Measurements from ENCODE around the gene OR52N2. TPM values are rescaled to one million over a fixed set of nuclear protein-coding genes. Genes with fewer than 3 reads are reported as not detected.

Gene OR52N2
- polyA plus RNA-seq, 3 donors = not detected

Other genes starting within 250 kb of the OR52N2 start
- gene OR52B6, start 228.0 kb upstream of the OR52N2 start, polyA plus RNA-seq (ENCODE audit: insufficient read length in 3 of 3) = not detected
- gene TRIM6, start 212.3 kb upstream of the OR52N2 start, polyA plus RNA-seq (ENCODE audit: insufficient read length in 3 of 3) = 10 to 100 TPM; 20.0 to 38.2 (median 27.1) TPM
- gene TRIM34, start 183.9 kb upstream of the OR52N2 start, polyA plus RNA-seq (ENCODE audit: insufficient read length in 3 of 3) = 1 to 10 TPM; 6.7 to 9.0 (median 7.9) TPM
- gene TRIM5, start 123.8 kb upstream of the OR52N2 start, polyA plus RNA-seq (ENCODE audit: insufficient read length in 3 of 3) = 10 to 100 TPM; 34.1 to 51.7 (median 43.5) TPM
- gene TRIM22, start 119.1 kb upstream of the OR52N2 start, polyA plus RNA-seq (ENCODE audit: insufficient read length in 3 of 3) = 10 to 100 TPM in 1 of 3 donors, 1 to 10 TPM in 2; 5.3 to 10.8 (median 7.7) TPM
- not detected for gene OR56B1, start 72.5 kb upstream of the OR52N2 start, polyA plus RNA-seq (ENCODE audit: insufficient read length in 3 of 3)
- gene OR52N4, start 54.7 kb upstream of the OR52N2 start, polyA plus RNA-seq (ENCODE audit: insufficient read length in 3 of 3) = not detected
- not detected for gene OR52N5, start 25.6 kb upstream of the OR52N2 start, polyA plus RNA-seq (ENCODE audit: insufficient read length in 3 of 3)
- gene OR52N1, start 17.7 kb upstream of the OR52N2 start, polyA plus RNA-seq (ENCODE audit: insufficient read length in 3 of 3) = not detected
- gene OR52E6, start 33.0 kb downstream of the OR52N2 start, polyA plus RNA-seq (ENCODE audit: insufficient read length in 3 of 3) = not detected
- gene OR52E8, start 48.8 kb downstream of the OR52N2 start, polyA plus RNA-seq (ENCODE audit: insufficient read length in 3 of 3) = not detected
- not detected for gene OR52E4, start 71.7 kb downstream of the OR52N2 start, polyA plus RNA-seq (ENCODE audit: insufficient read length in 3 of 3)
- gene OR52E5, start 84.3 kb downstream of the OR52N2 start, polyA plus RNA-seq (ENCODE audit: insufficient read length in 3 of 3) = not detected
- gene OR56A3, start 133.3 kb downstream of the OR52N2 start, polyA plus RNA-seq (ENCODE audit: insufficient read length in 3 of 3) = not detected
- gene OR56A5, start 159.6 kb downstream of the OR52N2 start, polyA plus RNA-seq (ENCODE audit: insufficient read length in 3 of 3) = not detected
- gene OR52L1, start 178.1 kb downstream of the OR52N2 start, polyA plus RNA-seq (ENCODE audit: insufficient read length in 3 of 3) = not detected
- gene OR56A4, start 198.0 kb downstream of the OR52N2 start, polyA plus RNA-seq (ENCODE audit: insufficient read length in 3 of 3) = under 1 TPM; 0.04 to 0.12 (median 0.06) TPM
- gene OR56A1, start 221.8 kb downstream of the OR52N2 start, polyA plus RNA-seq (ENCODE audit: insufficient read length in 3 of 3) = not detected

Data from renal pelvis (tissue), 3 donors.